ENCODE results near the gene UNKL.

The UNKL gene

GRCh38 chr16:1430214-1430758 is 15.8 kb upstream of the UNKL start:
- DNase-seq: no peak

- no peak for DNase-seq
These were observed 15.1 kb upstream of the UNKL start for GRCh38 chr16:1429631-1430030.

- no peak for DNase-seq
These were observed 14.5 kb upstream of the UNKL start for GRCh38 chr16:1429012-1429411.

- no peak for DNase-seq
These were observed 14.0 kb upstream of the UNKL start for GRCh38 chr16:1428511-1428910.

- no peak for DNase-seq
These were observed 13.3 kb upstream of the UNKL start for GRCh38 chr16:1427473-1428461.

- DNase-seq: peak; percentile 86
These were observed 12.4 kb upstream of the UNKL start for GRCh38 chr16:1426734-1427471.

- no peak for DNase-seq
These were observed 11.3 kb upstream of the UNKL start for GRCh38 chr16:1425616-1426370.

GRCh38 chr16:1424028-1424427 is 9.5 kb upstream of the UNKL start:
- no peak for DNase-seq

- DNase-seq: no peak
These were observed 7.6 kb upstream of the UNKL start for GRCh38 chr16:1422076-1422475.

GRCh38 chr16:1420111-1420539 is 5.6 kb upstream of the UNKL start:
- no peak for DNase-seq

- DNase-seq: no peak
These were observed 2.0 kb upstream of the UNKL start for GRCh38 chr16:1416521-1416941.

- DNase-seq: no peak
These were observed 596 bp downstream of the UNKL start for GRCh38 chr16:1413684-1414531.

- DNase-seq: no peak
These were observed 1.7 kb downstream of the UNKL start for GRCh38 chr16:1412847-1413246.

- DNase-seq: peak; percentile 79
These were observed 6.2 kb downstream of the UNKL start for GRCh38 chr16:1408171-1408837.

- no peak for DNase-seq
These were observed 6.8 kb downstream of the UNKL start for GRCh38 chr16:1407753-1408152.

- no peak for DNase-seq
These were observed 10.8 kb downstream of the UNKL start for GRCh38 chr16:1403733-1404132.

GRCh38 chr16:1403036-1403435 is 11.5 kb downstream of the UNKL start:
- DNase-seq: no peak

GRCh38 chr16:1401758-1402154 is 12.7 kb downstream of the UNKL start:
- DNase-seq: no peak

- DNase-seq: no peak
These were observed 13.3 kb downstream of the UNKL start for GRCh38 chr16:1401061-1401757.

GRCh38 chr16:1398826-1399581 is 15.5 kb downstream of the UNKL start:
- DNase-seq: no peak

Measured in NCI-H1092 (cell line).